Lower lobe of right lung (tissue), 2 donors: ENCODE measurements around the gene WWC1. TPM values are rescaled to one million over a fixed set of nuclear protein-coding genes. Genes with fewer than 3 reads are reported as not detected.
A peak's percentile ranks its signal among the peaks of the same experiment; 100 is the strongest.

ENCODE experiments used
- ATAC-seq, 2 donors: fragments of 200-7000 bp; cut with Tn5 transposase; one replicate each; pipeline ENCODE4 v1.9.1; 2020 to 2022; ENCODE audit warnings: mild to moderate bottlenecking in 2 of 2, moderate library complexity in 2 of 2
- DNase-seq: peaks from one replicate; pipeline ENCODE4 v3.0.0-alpha.2; 2020
- H3K27ac ChIP-seq: fragments of 200-600 bp; one replicate; pipeline ENCODE4 v1.8.0; 2022
- H3K27me3 ChIP-seq: fragments of 200-600 bp; one replicate; pipeline ENCODE4 v1.8.0; 2022; ENCODE audit warnings: low read depth
- H3K36me3 ChIP-seq: fragments of 200-600 bp; one replicate; pipeline ENCODE4 v1.8.0; 2022; ENCODE audit warnings: mild to moderate bottlenecking
- H3K4me1 ChIP-seq: fragments of 200-600 bp; one replicate; pipeline ENCODE4 v1.8.0; 2022
- H3K4me3 ChIP-seq: fragments of 200-600 bp; one replicate; pipeline ENCODE4 v1.8.0; 2022; ENCODE audit warnings: mild to moderate bottlenecking
- H3K9me3 ChIP-seq: fragments of 200-600 bp; one replicate; pipeline ENCODE4 v1.8.0; 2022
- intact Hi-C: fragments of 100-400 bp; cut with DNase I; formaldehyde crosslinking; loops from one replicate; pipeline ENCODE4 v1.11.0; 2022
- total RNA-seq: library from RNA; stranded (reverse); fragmentation: NEBNext Ultra II Directional; extraction: Animal tissue kit (Norgen Biotek cat#: 25700); gene quantifications from one replicate; pipeline ENCODE4 v1.2.1, GENCODE V29; 2021
- TF ChIP-seq, protein P1 (sequence below): fragments of 200-600 bp; IDR thresholded peaks from one replicate; pipeline ENCODE4 v1.8.0; 2022; ENCODE audit warnings: antibody characterized with exemption, mild to moderate bottlenecking
- donor health status: DM: no; HTN: yes; CAD: no; lungs with severe emphysema.

WWC1 gene
- total RNA-seq, 1 donor from 2014 or later: 61.9 TPM

DNA sequence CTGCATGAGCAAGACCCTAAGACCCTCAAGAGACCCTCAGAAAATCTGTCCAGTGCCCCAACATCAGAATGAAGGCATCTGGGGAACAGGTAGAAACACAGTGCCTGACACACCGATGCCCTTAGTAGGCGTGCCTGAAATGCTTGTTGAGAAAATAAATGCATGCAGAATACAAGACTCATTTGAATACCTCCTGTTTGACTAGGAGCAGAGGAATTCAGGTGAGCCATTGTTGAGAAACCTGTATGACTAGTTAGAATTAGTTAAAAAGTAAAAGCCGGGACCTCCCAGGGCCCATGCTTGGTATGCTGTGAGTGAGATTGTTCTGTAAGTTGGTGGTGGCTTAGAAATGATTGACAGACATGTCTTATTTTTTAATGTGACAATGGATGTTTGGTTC, 55.0 kb downstream of the WWC1 start:
- no peaks in the 10 kb centered on the region for H3K36me3 ChIP-seq
- intact Hi-C loops: no loop called here
- H3K9me3 ChIP-seq: no peaks in the 10 kb centered on the region
- H3K27ac ChIP-seq: peak overlapping the region; percentile 41
- H3K4me1 ChIP-seq: peaks cover 10% of the 10 kb centered on the region
- DNase-seq (no peak), ATAC-seq (peak; percentile 86 to 90)
- H3K4me3 ChIP-seq: no peak overlapping the region
- TF ChIP-seq, protein P1, sequence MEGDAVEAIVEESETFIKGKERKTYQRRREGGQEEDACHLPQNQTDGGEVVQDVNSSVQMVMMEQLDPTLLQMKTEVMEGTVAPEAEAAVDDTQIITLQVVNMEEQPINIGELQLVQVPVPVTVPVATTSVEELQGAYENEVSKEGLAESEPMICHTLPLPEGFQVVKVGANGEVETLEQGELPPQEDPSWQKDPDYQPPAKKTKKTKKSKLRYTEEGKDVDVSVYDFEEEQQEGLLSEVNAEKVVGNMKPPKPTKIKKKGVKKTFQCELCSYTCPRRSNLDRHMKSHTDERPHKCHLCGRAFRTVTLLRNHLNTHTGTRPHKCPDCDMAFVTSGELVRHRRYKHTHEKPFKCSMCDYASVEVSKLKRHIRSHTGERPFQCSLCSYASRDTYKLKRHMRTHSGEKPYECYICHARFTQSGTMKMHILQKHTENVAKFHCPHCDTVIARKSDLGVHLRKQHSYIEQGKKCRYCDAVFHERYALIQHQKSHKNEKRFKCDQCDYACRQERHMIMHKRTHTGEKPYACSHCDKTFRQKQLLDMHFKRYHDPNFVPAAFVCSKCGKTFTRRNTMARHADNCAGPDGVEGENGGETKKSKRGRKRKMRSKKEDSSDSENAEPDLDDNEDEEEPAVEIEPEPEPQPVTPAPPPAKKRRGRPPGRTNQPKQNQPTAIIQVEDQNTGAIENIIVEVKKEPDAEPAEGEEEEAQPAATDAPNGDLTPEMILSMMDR: no peak
- H3K27me3 ChIP-seq: no peaks in the 10 kb centered on the region

DNA sequence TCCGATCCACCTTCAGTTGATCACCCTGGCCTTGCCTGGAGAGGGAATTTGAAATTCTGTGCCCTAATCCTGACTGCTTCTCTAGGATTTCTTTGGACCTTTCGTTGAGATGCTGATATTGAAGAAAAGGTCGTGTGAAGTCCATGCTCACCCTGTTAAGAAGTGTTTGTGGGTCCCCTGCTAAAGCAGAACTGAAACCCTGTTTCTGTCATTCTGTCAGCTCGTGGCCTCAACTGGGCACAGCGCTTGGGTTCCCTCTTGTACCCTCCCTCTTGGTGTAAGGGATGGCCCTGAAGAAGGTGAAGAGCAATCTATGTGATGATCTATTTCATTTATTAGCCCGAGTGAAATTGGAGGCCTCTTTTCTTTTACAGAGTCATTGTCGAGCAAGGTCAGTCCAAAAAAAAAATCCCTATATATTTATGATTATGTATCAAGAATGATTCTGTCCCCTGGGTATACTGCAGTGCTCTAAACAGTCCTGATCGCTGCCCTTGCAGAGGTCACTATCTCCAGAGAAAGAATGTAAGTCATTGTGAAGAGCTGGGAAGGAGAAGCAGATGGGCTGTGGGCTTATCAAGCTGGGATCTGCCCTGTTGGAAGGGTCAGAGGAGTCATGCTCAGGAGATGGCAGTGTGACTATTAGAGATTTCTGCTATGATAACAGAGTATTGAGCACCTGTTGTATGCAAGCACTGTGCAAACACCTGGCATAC, 56.1 kb downstream of the WWC1 start:
- ATAC-seq (peak in 1 of 2 donors; percentile 3), DNase-seq (no peak)
- intact Hi-C loops: no loop called here
- no peaks in the 10 kb centered on the region for H3K9me3 ChIP-seq
- H3K4me1 ChIP-seq: peaks cover 10% of the 10 kb centered on the region
- H3K27ac ChIP-seq: peak overlapping the region; percentile 41
- no peaks in the 10 kb centered on the region for H3K36me3 ChIP-seq
- no peaks in the 10 kb centered on the region for H3K27me3 ChIP-seq
- TF ChIP-seq, protein P1: no peak
- H3K4me3 ChIP-seq: no peak overlapping the region

DNA sequence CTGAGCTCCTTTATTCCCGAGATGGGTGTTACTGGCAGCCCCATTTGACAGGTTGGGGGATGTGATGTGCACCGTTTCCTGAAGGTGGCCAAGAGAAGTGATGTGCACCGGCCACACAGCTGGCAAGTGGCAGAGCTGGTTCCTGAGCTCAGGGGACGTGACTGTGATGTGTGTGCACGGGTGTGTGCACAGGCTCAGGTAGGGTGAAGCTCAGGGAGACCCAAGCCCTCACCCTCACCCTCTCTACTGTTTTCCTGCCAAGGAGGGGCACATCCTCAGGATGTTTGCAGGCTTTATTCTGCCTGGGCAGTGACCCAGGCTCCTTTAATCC, 56.6 kb downstream of the WWC1 start:
- Histone ChIP-seq H3K9me3 (no peaks in the 10 kb centered on the region), H3K4me3 (no peak overlapping the region), H3K27me3 (no peaks in the 10 kb centered on the region), H3K4me1 (peaks cover 10% of the 10 kb centered on the region), H3K27ac (no peak overlapping the region), H3K36me3 (no peaks in the 10 kb centered on the region)
- ATAC-seq: peak; percentile 9 to 54
- no peak for DNase-seq
- TF ChIP-seq, protein P1: no peak
- intact Hi-C loops: no loop called here

DNA sequence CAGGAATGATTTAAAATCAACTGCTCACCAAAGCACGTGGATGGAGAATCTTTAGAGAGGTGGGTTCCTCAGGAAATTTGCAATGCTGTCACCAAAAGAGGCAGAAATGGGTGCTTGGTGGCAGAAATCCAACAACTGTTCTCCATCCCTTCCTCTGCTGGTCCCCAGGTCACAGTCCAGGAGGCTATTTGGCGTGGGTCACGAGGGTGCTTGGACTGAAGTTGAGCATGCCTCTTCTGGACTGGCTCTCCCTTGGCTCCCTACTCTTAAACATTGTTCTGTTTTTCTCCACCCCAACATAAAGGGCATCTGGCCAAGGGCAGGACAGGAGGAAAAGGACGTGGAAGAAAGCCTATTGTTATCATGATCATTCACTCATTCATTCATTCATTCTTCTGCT, 58.9 kb downstream of the WWC1 start:
- Histone ChIP-seq H3K27me3 (no peaks in the 10 kb centered on the region), H3K9me3 (no peaks in the 10 kb centered on the region), H3K4me3 (no peak overlapping the region), H3K27ac (no peak overlapping the region), H3K4me1 (peaks cover 15% of the 10 kb centered on the region), H3K36me3 (no peaks in the 10 kb centered on the region)
- TF ChIP-seq, protein P1: no peak
- ATAC-seq (no peak), DNase-seq (no peak)
- intact Hi-C loops: no loop called here

DNA sequence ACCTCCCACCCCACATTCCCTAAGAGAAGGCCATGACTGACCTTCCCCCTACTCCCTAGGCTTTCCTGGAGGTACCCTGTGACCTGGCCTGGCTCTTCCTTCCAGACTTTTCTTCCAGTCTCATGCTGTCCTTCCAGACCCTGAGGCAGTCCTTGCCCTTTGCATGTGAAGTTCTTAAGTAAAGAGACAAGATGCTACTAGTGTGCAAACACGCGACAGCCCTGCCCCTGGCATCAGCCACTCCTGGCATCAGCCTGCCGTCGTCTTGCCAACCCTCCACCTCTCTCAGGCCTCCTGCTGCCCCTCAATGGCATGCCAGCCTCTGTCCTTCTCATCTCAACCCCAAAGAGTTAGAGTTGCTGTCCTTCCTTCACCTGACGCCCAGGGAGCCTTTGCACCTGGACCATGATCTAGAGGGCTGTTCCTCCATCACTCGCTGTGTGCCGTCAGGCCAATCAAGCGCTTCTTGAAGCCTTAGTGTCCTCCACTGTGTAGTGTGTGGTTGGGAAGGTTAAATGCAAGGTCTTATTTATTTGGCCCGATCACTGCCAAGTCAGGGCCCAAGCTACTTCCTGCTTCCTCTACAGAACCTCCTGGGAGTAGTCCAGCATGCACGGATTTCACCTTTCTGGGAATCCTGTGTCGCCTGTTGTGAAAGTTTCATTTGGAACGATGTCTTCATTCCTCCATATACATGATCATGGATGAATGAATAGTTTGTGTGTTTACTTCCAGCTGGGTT, 61.9 kb downstream of the WWC1 start:
- DNase-seq: no peak
- ATAC-seq: peak; percentile 76 to 79
- H3K4me1 ChIP-seq: peaks cover 5% of the 10 kb centered on the region
- TF ChIP-seq, protein P1: no peak
- no peaks in the 10 kb centered on the region for H3K9me3 ChIP-seq
- H3K36me3 ChIP-seq: no peaks in the 10 kb centered on the region
- no peak overlapping the region for H3K4me3 ChIP-seq
- no peaks in the 10 kb centered on the region for H3K27me3 ChIP-seq
- no peak overlapping the region for H3K27ac ChIP-seq
- intact Hi-C loops: no loop called here
